HepG2 (cell line): ENCODE results near the gene ST8SIA1. TPM values are rescaled to one million over a fixed set of nuclear protein-coding genes. Genes with fewer than 3 reads are reported as not detected.

Source experiments
- ATAC-seq: fragments of 200-7000 bp; cut with Tn5 transposase; 3 replicates; pipeline ENCODE4 v1.9.1; 2020; ENCODE audit warnings: mild to moderate bottlenecking, moderate library complexity
- BruUV-seq: library from RNA; stranded (reverse); fragments of 400-500 nt; replicated peaks from 2 replicates; lab custom pipeline; 2021; lab: Mats Ljungman, UMichigan
- CTCF ChIA-PET: fragments of 300-600 bp; formaldehyde crosslinking; extraction: SDS; loops from one replicate; lab custom pipeline; 2021; ENCODE audit warnings: low total read pairs, inconsistent platforms, low intra/inter-chr PET ratio; lab: Yijun Ruan, JAX
- POLR2A ChIA-PET: fragments of 350-600 bp; sonication (Branson Sonifier 250); formaldehyde crosslinking; loops from one replicate; lab custom pipeline; 2020; ENCODE audit warnings: antibody characterized with exemption, inconsistent platforms; lab: Yijun Ruan, JAX
- DNase-seq: peaks from one replicate; pipeline ENCODE4 v3.0.0-alpha.2; 2015; ENCODE audit warnings: low spot score
- FAIRE-seq: peaks from 3 replicates; lab custom pipeline; 2011; peaks lifted over from hg19 to GRCh38; lab: Jason Lieb, UNC
- H2AFZ ChIP-seq: one replicate; pipeline ENCODE4 v1.6.1; 2011; ENCODE audit warnings: low read length, inconsistent platforms
- H3K27ac ChIP-seq: fragments of 300-600 bp; 3 replicates; pipeline ENCODE4 v1.8.0; 2011; ENCODE audit warnings: mixed run types, mild to moderate bottlenecking, mixed read lengths, low read length, inconsistent platforms; ENCODE audit not compliant: insufficient read depth; ENCODE audit errors: extremely low read length
- H3K27me3 ChIP-seq, 2 experiments: fragments of 200-600 bp in 1 of 2; 2 replicates in 1 of 2; 3 replicates in 1 of 2; pipeline versions ENCODE4 v1.6.0 to v1.8.0; 2011; ENCODE audit warnings: low read length in 2 of 2, mild to moderate bottlenecking in 2 of 2, moderate library complexity in 2 of 2, inconsistent platforms in 1 of 2; ENCODE audit not compliant: insufficient read depth in 2 of 2, control insufficient read depth in 1 of 2
- H3K36me3 ChIP-seq, 2 experiments: fragments of 200-600 bp in 1 of 2; replicated peaks in 1 of 2; 2 replicates in 1 of 2; 3 replicates in 1 of 2; pipeline versions ENCODE4 v1.5.1 to v1.8.0; 2011; ENCODE audit warnings: low read length in 2 of 2, inconsistent platforms in 1 of 2; ENCODE audit not compliant: insufficient read depth in 2 of 2, control insufficient read depth in 1 of 2
- H3K4me1 ChIP-seq: 2 replicates; pipeline ENCODE4 v1.5.1; 2012; ENCODE audit warnings: low read length, inconsistent platforms; ENCODE audit not compliant: insufficient read depth
- H3K4me2 ChIP-seq: 2 replicates; pipeline ENCODE4 v1.6.0; 2011; ENCODE audit warnings: low read depth, low read length, inconsistent platforms
- H3K4me3 ChIP-seq, 3 experiments: fragments of 200-600 bp in 1 of 3; sonication (generic), shearing (Covaris generic) in 1 of 3; replicated peaks in 1 of 3; 2 replicates each; pipeline ENCODE4 v1.5.1; 2011 to 2016; ENCODE audit warnings: low read length in 3 of 3, inconsistent platforms in 2 of 3, low read depth in 2 of 3, mild to moderate bottlenecking in 2 of 3, control low read depth in 1 of 3, mixed read lengths in 1 of 3; ENCODE audit not compliant: insufficient read depth in 1 of 3
- H3K79me2 ChIP-seq: one replicate; pipeline ENCODE4 v1.6.1; 2011; ENCODE audit warnings: low read length, inconsistent platforms; ENCODE audit not compliant: insufficient read depth
- H3K9ac ChIP-seq: 2 replicates; pipeline ENCODE4 v1.6.0; 2011; ENCODE audit warnings: mild to moderate bottlenecking, low read depth, low read length, inconsistent platforms; ENCODE audit not compliant: insufficient read depth
- H3K9me3 ChIP-seq: 2 replicates; pipeline ENCODE4 v1.5.1; 2012; ENCODE audit warnings: mild to moderate bottlenecking, low read length
- H4K20me1 ChIP-seq: 2 replicates; pipeline ENCODE4 v1.6.0; 2011; ENCODE audit warnings: inconsistent platforms, mild to moderate bottlenecking, low read length, moderate library complexity; ENCODE audit not compliant: insufficient read depth
- CC2D1A ChIP-seq: sonication (generic); formaldehyde crosslinking; IDR thresholded peaks from 2 replicates; pipeline ENCODE4 v1.8.1; 2023; ENCODE audit warnings: mild to moderate bottlenecking, missing genetic modification reagents
- HNF1A ChIP-seq, 2 experiments: sonication (generic) in 1 of 2; formaldehyde crosslinking in 1 of 2; IDR thresholded peaks; 2 replicates each; pipeline versions ENCODE4 v1.4.0 to v1.6.1; 2016 to 2020; ENCODE audit warnings: borderline replicate concordance in 1 of 2, low read depth in 1 of 2, mild to moderate bottlenecking in 1 of 2, missing genetic modification reagents in 1 of 2
- TIGD3 ChIP-seq: sonication (generic); formaldehyde crosslinking; IDR thresholded peaks from 2 replicates; pipeline ENCODE4 v1.5.1; 2020; ENCODE audit warnings: mild to moderate bottlenecking, missing genetic modification reagents, borderline replicate concordance
- ZMAT3 ChIP-seq: sonication (generic); formaldehyde crosslinking; conservative IDR thresholded peaks from 2 replicates; pipeline ENCODE4 v1.7.0; 2021; ENCODE audit warnings: missing genetic modification reagents
- WGBS: methylation state at CpG from one replicate; pipeline ENCODE4 v1.1.6; 2017; ENCODE audit warnings: low lambda C conversion rate; 5-methylcytosine and 5-hydroxymethylcytosine counted together
- in situ Hi-C: cut with HindIII; loops from 2 replicates; pipeline ENCODE4 v1.10.0; 2017; ENCODE audit warnings: low pct_unique_long_range_greater_than_20kb; ENCODE audit not compliant: extremely low pct_ligation_motif_present
- intact Hi-C: fragments of 100-400 bp; cut with micrococcal nuclease; formaldehyde crosslinking; loops from one replicate; pipeline ENCODE4 v1.10.0; 2022; ENCODE audit not compliant: unreplicated experiment
- polyA plus RNA-seq, 8 experiments: library from polyadenylated mRNA; depleted of rRNA in 3 of 8; stranded (reverse) in 7 of 8; unstranded in 1 of 8; fragments of >200 nt; fragmentation: Illumina TruSeq in 4 of 8; extraction: Trizol in 4 of 8; gene quantifications; 2 replicates each; pipeline versions ENCODE4 v1.2.1 to v1.2.3, GENCODE V29; 2011 to 2016; ENCODE audit warnings: low read depth in 4 of 8, missing spikeins in 1 of 8, mixed read lengths in 1 of 8; ENCODE audit not compliant: insufficient read depth in 1 of 8
- total RNA-seq, 5 experiments: library from RNA; depleted of rRNA; stranded (reverse); fragments of >200 nt; fragmentation: Illumina TruSeq; extraction: Trizol; gene quantifications; 2 replicates each; pipeline ENCODE4 v1.2.3, GENCODE V29; 2016; ENCODE audit warnings: low read depth in 1 of 5

Gene ST8SIA1
- total and polyA plus RNA-seq, 2 of the 13 experiments (the other 11 are each of a cell fraction or from before 2014, with no cell fraction given), result not detected

- in situ Hi-C loops (no loop called here), intact Hi-C loops (no loop called here)
- Histone ChIP-seq H3K4me1 (no peaks in the 10 kb centered on the region), H3K79me2 (no peaks in the 10 kb centered on the region), H3K9me3 (no peaks in the 10 kb centered on the region), H2AFZ (no peak overlapping the region), H3K9ac (no peak overlapping the region), H3K4me2 (no peak overlapping the region), H3K27ac (no peak overlapping the region), H3K27me3 (no peaks in the 10 kb centered on the region), H3K36me3 (no peaks in the 10 kb centered on the region), H4K20me1 (no peaks in the 10 kb centered on the region), H3K4me3 (no peak overlapping the region)
- WGBS, result 0% methylated on average over 1 of the region's 1 CpG
- ChIA-PET POLR2A (no interaction called here), CTCF (no interaction called here)
- DNase-seq, result no peak
- BruUV-seq, result no TSS peak
- TF ChIP-seq TIGD3 (CRISPR knock-in tag) (no peak), CC2D1A (no peak), ZMAT3 (no peak), HNF1A (IDR thresholded peaks at IDR 0.05; ENCODE audit: low read depth) (no peak), HNF1A (CRISPR knock-in tag; IDR thresholded peaks at IDR 0.05; ENCODE audit: borderline replicate concordance) (no peak)
- no peak for ATAC-seq
- no peak for FAIRE-seq
Measured at GRCh38 chr12:22196236-22196635, 138.3 kb downstream of the ST8SIA1 start.
